Loucy (cell line): Measurements from ENCODE around the gene VAPB.

ENCODE experiments used
- H2AFZ ChIP-seq: fragments of 200-600 bp; sonication (generic); 2 replicates; pipeline ENCODE4 v1.6.0; 2016; ENCODE audit warnings: antibody characterized with exemption, mild to moderate bottlenecking, low read length, moderate library complexity
- H3F3A ChIP-seq: fragments of 200-600 bp; 2 replicates; pipeline ENCODE4 v1.6.0; 2016; ENCODE audit warnings: antibody characterized with exemption, low read depth, mild to moderate bottlenecking
- H3K27me3 ChIP-seq: fragments of 200-600 bp; sonication (generic); 2 replicates; pipeline ENCODE4 v1.6.1; 2014; ENCODE audit warnings: low read length, mild to moderate bottlenecking; ENCODE audit not compliant: insufficient read depth, poor library complexity, severe bottlenecking
- H3K36me3 ChIP-seq: fragments of 200-600 bp; sonication (generic); 2 replicates; pipeline ENCODE4 v1.6.1; 2016; ENCODE audit warnings: low read length; ENCODE audit not compliant: insufficient read depth
- H3K4me1 ChIP-seq: fragments of 200-600 bp; sonication (generic); 2 replicates; pipeline ENCODE4 v1.5.1; 2014; ENCODE audit warnings: low read length, mild to moderate bottlenecking; ENCODE audit not compliant: insufficient read depth, poor library complexity, severe bottlenecking
- H3K4me2 ChIP-seq: fragments of 200-600 bp; sonication (generic); 2 replicates; pipeline ENCODE4 v1.6.0; 2014; ENCODE audit warnings: antibody characterized with exemption, low read length, low read depth, mild to moderate bottlenecking; ENCODE audit not compliant: poor library complexity, severe bottlenecking
- H3K4me3 ChIP-seq: fragments of 200-600 bp; sonication (generic); 2 replicates; pipeline ENCODE4 v1.5.1; 2014; ENCODE audit warnings: low read length, mild to moderate bottlenecking, mixed read lengths; ENCODE audit not compliant: poor library complexity, severe bottlenecking
- H3K79me2 ChIP-seq: fragments of 200-600 bp; sonication (generic); 2 replicates; pipeline ENCODE4 v1.6.1; 2014; ENCODE audit warnings: low read length; ENCODE audit not compliant: insufficient read depth
- H3K9ac ChIP-seq: fragments of 200-600 bp; sonication (generic); 2 replicates; pipeline ENCODE4 v1.6.0; 2014; ENCODE audit warnings: mild to moderate bottlenecking, low read depth, low read length, moderate library complexity; ENCODE audit not compliant: poor library complexity, severe bottlenecking
- H3K9me2 ChIP-seq: fragments of 200-600 bp; sonication (generic); replicated peaks from 2 replicates; pipeline ENCODE4 v1.6.1; 2016; ENCODE audit warnings: low read depth, low read length, mixed read lengths
- H3K9me3 ChIP-seq: fragments of 200-600 bp; sonication (generic); 2 replicates; pipeline ENCODE4 v1.6.1; 2014; ENCODE audit warnings: mild to moderate bottlenecking, antibody characterized with exemption, low read length, low read depth; ENCODE audit not compliant: insufficient read depth
- H4K20me1 ChIP-seq: fragments of 200-600 bp; sonication (generic); 2 replicates; pipeline ENCODE4 v1.6.0; 2014; ENCODE audit warnings: antibody characterized with exemption, low read length, mild to moderate bottlenecking; ENCODE audit not compliant: insufficient read depth, poor library complexity, severe bottlenecking
- CTCF ChIP-seq: fragments of 200-600 bp; sonication (generic); conservative IDR thresholded peaks from 2 replicates; pipeline ENCODE4 v1.5.1; 2014; ENCODE audit warnings: mild to moderate bottlenecking, antibody characterized with exemption, low read length
- EZH2phosphoT487 ChIP-seq: fragments of 200-600 bp; IDR thresholded peaks from 2 replicates; pipeline ENCODE4 v1.6.1; 2018; ENCODE audit warnings: antibody characterized with exemption, mild to moderate bottlenecking, moderate library complexity, borderline replicate concordance

The VAPB gene

GRCh38 chr20:58433759-58434158 is 44.7 kb downstream of the VAPB start:
- peaks cover 50% of the 10 kb centered on the region for H4K20me1 ChIP-seq
- H3K9me3 ChIP-seq: no peaks in the 10 kb centered on the region
- TF ChIP-seq CTCF: no peak
- TF ChIP-seq EZH2phosphoT487: no peak
- no peak overlapping the region for H3K4me2 ChIP-seq
- no peak overlapping the region for H3K4me3 ChIP-seq
- H3K36me3 ChIP-seq: peaks cover 26% of the 10 kb centered on the region; the same call in 1 of the 2 replicates
- H3K9me2 ChIP-seq: no peaks in the 10 kb centered on the region
- peaks cover 95% of the 10 kb centered on the region for H3K79me2 ChIP-seq
- H2AFZ ChIP-seq: no peak overlapping the region
- H3K27me3 ChIP-seq: no peaks in the 10 kb centered on the region
- H3K9ac ChIP-seq: no peak overlapping the region
- no peaks in the 10 kb centered on the region for H3F3A ChIP-seq
- peaks cover 10% of the 10 kb centered on the region for H3K4me1 ChIP-seq

DNA sequence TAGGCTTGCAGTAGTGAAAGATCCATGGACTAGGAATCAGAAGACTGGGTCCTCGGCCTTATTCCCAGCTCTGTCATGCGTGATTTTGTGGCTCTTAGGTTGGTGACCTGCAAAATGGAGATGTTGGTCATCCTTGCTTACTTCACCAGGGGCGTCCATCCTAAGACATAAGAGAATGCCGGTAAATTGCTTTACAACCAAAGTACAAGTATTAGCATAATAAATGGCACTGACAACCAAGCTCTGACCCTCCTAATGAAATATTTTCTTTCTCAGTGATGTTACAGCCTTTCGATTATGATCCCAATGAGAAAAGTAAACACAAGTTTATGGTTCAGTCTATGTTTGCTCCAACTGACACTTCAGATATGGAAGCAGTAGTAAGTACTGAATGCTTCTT is 45.3 kb downstream of the VAPB start:
- Histone ChIP-seq H3K9ac (no peak overlapping the region), H3K9me2 (no peaks in the 10 kb centered on the region), H3F3A (no peaks in the 10 kb centered on the region), H3K9me3 (no peaks in the 10 kb centered on the region), H4K20me1 (peaks cover 45% of the 10 kb centered on the region), H2AFZ (no peak overlapping the region), H3K36me3 (peaks cover 26% of the 10 kb centered on the region; the same call in 1 of the 2 replicates), H3K4me3 (no peak overlapping the region), H3K4me2 (no peak overlapping the region), H3K4me1 (peaks cover 10% of the 10 kb centered on the region), H3K27me3 (no peaks in the 10 kb centered on the region), H3K79me2 (peaks cover 93% of the 10 kb centered on the region)
- TF ChIP-seq EZH2phosphoT487 (no peak), CTCF (no peak)

DNA sequence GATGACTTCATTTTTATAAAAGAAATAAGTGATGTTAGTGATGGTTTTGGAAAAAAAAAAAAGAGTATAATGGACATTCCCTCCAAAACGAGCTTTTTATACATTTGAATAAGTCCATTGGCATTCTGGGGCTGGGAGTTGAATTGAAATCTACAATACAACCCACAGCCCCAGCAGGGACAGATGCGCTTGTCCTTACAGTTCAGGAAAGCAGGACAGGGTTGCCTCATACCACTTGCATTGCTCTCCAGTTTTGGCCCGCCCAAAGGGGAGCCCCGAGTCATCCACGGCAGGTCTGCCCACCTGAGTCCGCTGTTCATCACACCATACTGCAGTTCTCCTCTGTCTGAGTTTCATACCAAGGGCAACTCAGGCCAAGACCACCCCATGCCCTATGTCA is 46.2 kb downstream of the VAPB start:
- Histone ChIP-seq H3K4me1 (peaks cover 10% of the 10 kb centered on the region), H4K20me1 (peaks cover 42% of the 10 kb centered on the region), H3K4me2 (no peak overlapping the region), H3K79me2 (peaks cover 94% of the 10 kb centered on the region), H3K4me3 (no peak overlapping the region), H3K9me2 (no peaks in the 10 kb centered on the region), H3K9ac (no peak overlapping the region), H3F3A (no peaks in the 10 kb centered on the region), H2AFZ (no peak overlapping the region), H3K9me3 (no peaks in the 10 kb centered on the region), H3K36me3 (peaks cover 34% of the 10 kb centered on the region; the same call in 1 of the 2 replicates), H3K27me3 (no peaks in the 10 kb centered on the region)
- no peak for TF ChIP-seq EZH2phosphoT487
